Pulmonary artery endothelial cell (primary cell): Measurements from ENCODE around the gene YTHDF1. TPM values are rescaled to one million over a fixed set of nuclear protein-coding genes. Genes with fewer than 3 reads are reported as not detected.
"Not testable (repeated sequence)": the region's sequence is repeated elsewhere in the genome, so short reads cannot be mapped to it uniquely, and the experiment has no call there.

Experiments
- DNase-seq: peaks from one replicate; pipeline ENCODE4 v3.0.0-alpha.2; 2011; ENCODE audit warnings: low read depth, low spot score
- total RNA-seq: library from RNA; depleted of rRNA; stranded (reverse); fragments of >200 nt; gene quantifications from 2 replicates; pipeline ENCODE4 v1.2.3, GENCODE V29; 2014

Gene YTHDF1
- total RNA-seq, result 25.5 and 31.8 TPM in 2 replicates

DNA sequence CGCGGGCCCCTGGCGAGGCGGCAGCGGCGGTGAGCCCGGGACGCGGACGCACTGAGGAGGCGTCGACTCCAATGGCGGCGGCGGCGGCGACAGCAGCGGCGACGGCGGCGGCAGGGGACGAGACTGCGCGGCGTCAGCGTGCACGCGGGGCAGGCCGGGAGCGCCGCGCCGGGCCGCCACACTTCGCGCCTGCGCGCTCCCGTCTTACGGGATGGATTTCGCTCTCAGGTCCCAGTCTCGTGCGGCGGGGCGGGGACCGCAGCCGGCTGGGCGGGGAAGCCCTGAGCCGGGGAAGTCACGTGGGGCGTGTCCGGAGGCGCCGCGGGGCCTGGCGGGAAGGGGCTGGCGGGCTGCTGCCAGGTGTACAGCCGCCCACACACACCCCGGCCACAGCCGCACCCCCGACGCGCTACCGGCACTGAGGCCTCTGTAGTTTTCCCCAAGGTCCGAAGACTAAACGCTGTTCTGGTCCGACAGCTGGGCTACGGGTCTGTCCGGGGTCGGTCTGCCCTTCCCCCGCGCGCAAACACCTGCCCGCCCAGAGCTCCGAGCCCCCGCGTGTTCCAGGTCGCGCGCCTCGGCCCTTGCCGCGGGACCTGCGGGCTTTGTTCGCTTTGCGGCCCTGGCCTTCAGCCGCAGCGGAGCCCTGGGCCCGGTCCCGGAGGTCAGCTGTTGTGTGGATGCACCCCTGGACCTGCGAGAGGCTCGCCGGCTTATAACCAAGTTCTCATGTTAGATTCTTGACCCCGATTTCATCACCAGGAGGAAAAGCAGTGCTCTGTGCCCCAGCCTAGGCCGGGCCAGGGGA is at the start of gene YTHDF1:
Gene YTHDF1, minus strand, starts transcription at position 91 of the 808 bp plus-strand sequence. CDS start 239 bp downstream, outside the sequence.
- DNase-seq, result peak; percentile 67

DNA sequence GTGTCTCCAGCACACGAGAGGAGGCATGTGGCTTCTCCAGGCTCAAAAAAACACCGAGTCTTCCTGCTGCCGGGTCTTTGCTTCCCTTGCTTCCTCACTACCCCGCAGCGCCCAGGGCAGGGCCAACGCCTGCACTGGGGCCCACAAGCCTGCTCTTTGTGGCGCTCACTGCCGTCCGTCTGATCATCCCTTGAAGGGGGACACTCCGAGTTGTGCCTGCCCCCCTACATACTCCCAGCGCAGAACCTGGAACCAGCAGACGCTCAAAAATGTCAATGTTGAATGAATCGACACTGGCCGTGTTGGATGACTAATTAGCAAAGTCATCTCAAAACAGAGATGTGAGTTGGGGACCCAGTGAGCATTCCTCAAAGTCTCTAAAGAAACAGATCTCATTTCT is 48.6 kb upstream of the YTHDF1 start:
- DNase-seq, result no peak

DNA sequence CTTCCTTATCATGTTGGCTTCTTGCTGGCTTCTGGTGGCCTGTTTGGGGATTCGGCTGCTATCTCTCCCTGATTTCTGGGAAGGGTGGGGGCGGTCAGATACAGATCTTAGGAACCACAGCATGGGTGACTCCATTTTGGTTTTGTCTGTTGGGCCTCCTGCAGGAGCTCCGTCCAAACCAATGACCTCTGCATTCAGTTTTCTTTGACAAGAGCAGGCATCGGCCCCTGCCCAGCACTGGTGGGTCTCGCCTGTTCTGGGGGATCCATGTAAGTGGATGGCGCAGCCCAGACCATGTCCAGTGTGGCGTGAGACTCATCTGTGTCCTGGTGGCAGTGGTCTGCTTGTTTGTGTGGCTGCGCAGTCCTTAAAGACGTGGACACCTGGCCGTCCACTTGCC is 48.1 kb upstream of the YTHDF1 start:
- DNase-seq, result no peak

DNA sequence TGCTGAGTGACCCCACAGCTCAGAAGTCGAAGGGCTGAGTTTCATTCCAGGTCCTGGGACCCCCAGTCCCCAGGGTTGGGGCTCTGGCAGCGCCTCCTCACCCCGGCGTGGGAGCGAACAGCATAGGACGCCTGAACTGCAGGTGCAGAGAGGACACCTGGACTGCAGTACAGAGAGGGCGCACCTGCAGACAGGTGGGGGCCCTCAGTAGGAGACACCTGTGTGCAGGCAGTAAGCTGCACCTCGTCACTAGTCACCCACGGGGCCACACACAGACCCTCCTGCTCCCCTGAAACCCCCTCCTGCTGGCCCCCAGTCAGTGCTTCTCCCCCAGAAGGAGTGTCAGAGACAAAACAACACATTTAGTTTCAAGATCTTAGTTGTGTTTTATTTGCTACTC is 46.9 kb upstream of the YTHDF1 start:
- DNase-seq, result no peak

DNA sequence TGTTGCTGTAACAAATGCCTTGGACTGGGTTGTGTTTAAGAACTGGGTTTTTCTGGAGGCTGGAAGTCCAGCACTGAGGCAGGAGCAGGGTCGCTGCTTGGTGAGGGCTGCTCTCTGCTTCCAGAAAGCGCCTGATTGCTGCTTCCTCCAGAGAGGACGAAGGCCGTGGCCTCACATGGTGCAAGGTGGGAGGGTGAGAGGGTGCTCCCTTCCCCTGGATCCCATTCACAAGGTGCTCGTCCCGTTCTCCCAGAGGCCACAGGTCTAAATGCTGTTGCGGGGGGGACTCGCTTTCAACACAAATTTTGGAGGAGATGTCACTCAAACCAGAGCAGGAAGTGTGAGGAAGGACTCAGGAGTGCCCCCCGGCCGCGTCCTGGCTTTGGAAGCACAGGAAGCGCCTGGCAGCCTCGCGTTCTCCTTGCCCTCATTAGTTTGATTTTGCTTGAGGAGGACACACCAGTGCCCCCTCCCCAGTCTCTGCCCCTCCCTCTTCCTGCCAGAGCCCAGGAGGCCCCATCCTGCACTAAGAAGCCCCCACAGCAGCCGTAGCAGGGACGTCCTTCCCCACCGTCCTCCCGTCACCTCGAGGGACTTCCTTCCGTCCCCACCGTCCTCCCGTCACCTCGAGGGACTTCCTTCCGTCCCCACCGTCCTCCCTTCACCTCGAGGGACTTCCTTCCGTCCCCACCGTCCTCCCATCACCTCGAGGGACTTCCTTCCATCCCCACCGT is 46.0 kb upstream of the YTHDF1 start:
- no peak for DNase-seq

DNA sequence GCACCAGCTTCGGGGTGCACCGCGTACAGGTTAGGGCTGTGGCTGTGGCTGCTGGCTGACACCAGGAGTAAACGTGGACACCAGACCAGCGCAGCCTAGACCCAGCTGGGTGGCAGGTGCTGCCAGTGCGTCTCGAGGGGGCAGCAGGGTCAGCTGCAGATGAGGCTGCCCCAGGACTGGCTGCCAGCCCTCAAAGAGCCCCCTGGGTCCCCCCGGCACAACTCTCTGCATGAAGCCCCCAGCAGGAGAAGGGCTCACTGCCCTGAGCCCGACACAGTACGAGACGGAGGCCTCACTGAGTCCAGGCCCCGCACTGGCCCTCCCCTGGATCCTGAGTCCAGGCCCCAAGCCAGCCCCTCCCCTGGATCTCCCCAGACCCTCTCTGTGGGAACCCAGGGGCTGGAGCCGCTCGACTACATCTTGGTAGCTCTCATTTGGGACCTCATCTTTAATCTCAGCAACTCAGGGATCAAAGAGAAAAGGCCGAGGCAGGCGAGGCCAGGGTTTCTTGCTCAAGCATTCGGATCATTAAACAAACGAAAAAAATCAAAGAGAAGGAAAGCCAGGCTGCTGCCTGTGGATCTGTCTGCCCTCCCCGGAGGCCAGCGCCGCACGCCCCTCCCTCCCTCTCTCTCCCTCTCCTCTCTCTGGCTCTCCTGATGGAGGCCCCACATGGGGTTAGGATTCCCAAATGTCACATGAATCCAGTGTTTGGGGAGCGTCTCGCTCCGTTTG is 45.3 kb upstream of the YTHDF1 start:
- no peak for DNase-seq

DNA sequence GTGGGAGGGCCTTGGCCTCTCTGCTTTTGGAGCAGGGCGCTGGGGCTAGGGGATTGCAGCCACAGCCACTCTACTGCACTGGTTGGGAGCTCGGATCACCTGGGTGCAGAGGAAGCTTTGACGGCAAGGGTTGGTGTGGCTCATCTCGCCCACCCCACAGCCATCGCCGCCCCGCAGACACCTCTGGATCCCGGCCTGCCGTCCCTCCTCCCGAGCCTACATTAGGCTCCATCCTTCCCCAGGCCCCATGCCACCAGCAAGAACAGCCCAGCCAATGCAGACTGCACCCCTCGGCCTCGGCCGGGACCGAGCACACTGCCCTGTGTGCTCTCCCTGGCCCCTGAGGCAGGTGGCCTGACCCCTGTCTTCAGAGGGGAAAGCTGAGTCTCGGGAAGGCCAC is 44.6 kb upstream of the YTHDF1 start:
- no peak for DNase-seq

DNA sequence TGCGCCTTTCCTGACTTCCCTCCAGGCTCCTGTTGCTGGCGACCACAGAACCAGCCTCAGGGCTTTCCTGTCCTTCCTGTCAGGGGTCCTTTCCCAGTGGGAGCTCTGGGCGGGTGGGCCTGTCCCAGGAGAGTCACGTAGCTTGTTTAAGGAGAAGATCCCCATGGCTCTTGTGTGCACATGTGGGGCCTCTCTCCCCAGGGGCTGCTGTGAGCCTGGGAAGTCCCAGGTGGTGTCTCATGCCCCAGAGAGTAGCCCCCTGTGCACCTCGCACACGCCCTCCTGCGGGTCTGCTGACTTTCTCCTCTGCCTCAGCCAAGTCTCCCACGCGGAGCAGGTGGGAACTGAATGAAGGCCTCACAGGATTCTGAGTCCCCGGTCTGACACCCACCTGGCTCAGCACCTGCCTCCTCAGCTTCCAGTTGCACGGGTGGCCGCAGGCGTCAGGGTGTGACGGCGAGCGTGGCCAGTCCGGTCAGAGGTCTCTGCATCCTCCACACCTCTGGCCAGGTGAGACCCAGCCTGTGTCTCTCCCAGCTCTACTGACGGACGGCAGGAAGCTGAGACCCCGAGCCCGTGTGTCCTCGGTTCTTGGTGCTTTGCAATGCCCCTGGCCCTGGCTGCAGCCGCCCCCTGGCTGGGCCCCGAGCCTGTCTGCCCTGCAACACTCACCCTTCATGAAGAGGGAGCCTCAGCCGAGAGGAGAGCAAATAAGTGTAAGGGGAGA is 44.0 kb upstream of the YTHDF1 start:
- no peak for DNase-seq

DNA sequence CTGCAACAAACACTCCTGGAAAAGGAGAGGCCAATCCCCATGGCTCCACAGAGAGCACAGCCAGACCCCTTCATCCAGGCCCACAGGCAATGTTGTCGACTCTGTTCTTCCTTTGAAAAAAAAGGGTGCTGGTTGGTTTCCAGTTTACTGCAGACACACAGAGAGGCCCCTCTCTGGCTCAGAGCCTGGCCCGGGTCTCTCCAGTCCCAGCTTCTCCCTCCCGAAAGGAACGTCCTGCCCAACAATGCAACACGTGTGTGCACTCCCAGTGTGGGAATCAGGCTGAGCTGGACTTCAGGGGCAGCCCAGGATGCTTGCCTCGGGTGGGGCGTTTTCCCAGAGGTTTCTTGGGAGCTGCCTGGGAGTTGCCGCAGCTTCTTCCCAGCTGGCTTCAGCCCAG is 42.9 kb upstream of the YTHDF1 start:
- DNase-seq, result no peak

DNA sequence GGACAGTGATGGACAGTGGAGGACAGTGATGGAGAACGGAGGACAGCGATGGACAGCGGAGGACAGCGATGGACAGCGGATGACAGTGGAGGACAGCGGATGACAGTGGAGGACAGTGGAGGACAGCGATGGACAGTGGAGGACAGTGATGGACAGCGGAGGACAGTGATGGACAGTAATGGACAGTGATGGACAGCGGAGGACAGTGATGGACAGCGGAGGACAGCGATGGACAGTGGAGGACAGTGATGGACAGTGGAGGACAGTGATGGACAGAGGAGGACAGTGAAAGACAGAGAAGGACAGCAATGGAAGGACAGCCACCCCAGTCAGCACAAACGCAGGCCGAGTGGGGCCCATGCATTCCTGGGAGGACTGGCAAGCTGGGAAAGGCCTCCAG is 41.7 kb upstream of the YTHDF1 start:
- DNase-seq, result no peak

DNA sequence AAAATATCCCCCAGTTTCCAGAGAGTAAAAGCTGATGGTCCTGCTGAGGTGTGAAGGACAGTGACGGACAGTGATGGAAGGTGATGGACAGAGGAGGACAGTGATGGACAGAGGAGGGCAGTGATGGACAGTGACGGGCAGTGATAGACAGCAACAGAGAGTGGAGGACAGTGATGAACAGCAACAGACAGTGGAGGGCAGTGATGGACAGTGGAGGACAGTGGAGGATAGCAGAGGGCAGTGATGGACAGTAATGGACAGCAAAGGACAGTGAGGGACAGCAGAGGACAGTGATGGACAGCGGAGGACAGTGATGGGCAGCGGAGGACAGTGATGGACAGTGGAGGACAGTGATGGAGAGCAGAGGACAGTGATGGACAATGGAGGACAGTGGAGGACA is 41.0 kb upstream of the YTHDF1 start:
- no peak for DNase-seq

DNA sequence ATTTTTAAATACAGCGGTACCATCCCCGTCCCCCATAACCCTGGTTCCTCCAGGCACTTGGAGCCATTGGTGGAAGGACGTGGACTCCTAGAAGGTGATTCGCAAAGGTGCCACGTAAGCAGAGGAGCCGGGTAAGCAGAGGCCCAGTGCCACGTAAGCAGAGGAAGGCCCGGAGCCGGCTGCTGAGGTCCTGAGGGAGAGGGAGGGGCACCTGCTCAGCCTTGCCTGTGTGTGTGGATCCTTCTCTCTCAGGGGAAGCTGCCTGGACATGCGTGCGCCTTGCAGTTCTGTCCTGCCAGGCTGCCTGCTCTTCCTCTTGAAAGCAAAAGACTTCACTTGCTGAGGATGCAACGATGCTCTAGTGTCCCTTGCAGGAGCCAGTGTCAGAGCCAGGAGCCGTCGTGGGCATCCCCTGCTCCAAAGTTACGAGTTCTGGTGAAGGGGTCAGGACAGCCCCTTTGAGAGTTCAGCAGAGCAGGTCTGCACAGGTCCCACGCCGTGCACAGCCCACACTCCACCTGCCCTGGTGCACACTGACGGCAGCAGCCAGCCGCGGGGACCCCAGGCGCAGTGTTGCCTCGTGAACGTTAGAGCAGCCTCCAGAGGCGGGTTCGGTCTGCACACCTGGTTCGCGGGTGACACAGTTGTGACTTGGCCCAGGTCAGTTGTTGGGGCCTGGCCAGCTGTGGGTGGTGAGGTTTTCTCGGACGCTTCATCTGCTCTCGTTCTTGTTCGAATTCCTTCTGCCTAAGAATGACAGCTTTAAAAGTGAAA is 40.2 kb upstream of the YTHDF1 start:
- no peak for DNase-seq

DNA sequence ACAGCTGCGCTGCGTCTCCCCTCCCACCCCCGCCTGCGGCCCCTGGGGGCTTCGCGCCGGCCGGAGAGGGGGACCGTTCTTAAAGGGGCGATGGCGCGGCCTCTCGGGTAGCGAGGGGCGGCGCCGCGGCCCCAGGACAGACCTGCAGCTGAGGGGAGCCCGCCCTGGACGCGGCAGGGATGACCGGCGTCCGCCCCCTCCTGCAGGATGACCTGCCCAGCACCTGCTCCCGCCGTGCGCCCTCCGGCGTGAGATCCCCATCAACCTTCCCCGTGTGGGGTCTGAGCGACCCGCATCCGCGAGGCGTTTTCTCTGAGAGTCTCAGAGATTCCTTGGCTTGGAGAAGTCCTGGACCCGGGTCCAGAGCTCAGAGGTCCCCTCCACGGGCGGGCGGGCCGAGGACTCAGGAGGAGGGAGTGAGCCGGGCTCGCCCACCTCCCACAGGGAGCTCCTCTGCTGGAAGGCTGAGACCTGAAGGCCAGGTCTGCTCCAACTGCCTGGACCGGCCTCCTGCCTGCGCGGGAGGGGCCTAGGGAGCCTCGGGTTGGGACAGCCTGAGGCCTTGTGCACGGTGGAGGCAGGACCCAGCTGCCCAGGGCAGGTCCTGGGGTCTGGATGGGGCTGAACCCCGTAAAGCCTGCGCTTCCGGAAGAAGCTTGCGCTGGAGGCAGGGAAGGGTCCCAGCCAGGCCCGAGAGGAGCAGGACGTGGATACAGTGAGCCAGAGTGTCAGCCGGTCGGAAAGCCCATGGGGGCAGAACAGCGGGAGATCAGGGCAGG is 38.9 kb upstream of the YTHDF1 start:
- DNase-seq, result no peak

DNA sequence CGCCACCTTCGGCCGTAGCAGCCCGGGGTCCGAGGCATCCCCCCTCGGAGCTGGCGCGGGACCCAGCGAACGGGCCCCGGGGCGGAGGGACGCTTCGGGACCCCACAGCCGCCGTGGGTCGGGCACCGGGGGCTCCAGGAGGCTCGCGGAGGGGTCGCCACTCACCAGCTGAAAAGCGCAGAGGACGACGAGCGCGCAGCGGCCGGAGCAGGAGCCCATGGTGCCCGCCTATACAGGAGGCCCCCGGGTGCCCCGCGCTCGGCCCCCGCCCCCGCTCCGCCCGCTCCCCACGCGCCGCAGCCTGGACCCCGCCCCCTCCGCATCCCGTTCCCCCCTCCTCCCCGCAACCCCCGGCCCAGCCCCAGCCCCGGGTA is 38.3 kb upstream of the YTHDF1 start, which contains the start of gene NKAIN4:
Gene NKAIN4, minus strand, starts transcription at position 232 of the 374 bp plus-strand sequence. Its CDS starts 13 bp downstream, at position 219.
- DNase-seq, result no peak

DNA sequence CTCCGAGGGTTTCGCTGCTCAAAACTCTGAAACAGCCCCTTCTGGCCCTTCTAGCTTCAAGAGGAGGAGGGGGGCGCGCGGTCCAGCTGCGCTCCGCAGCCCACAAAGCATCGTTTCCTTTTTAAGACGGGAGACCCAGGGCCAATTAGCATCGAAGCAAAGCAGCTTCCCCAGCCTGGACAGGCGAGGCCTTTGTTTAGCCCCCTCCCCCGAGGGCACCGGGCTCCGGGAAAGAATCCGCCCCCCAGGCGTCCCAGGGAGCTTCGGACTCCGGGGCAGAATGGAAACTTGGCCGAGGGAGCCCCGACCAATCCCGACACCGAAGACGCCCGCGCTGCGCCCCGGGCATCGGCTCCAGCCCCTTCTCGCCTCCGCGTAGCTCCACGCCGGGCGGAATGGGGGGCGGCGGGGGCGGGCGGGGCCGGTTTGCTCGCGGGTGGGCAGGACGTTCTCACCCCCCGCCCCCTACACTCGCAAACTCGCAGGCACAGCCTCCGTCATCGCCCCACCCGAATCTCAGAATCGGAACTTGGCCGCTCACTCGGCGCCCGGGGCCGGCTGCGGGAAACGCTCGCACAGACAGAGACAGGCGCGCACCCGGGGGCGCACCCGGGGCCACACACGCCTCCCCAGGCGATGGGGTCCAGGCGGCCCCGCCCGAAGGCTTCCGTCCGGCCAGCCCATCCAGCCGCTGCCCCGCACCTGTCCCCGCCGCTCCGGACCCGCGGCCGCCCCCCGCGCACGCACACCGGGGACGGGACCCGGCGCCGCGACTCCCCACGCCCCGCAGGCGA is 37.7 kb upstream of the YTHDF1 start:
- DNase-seq, result no peak

DNA sequence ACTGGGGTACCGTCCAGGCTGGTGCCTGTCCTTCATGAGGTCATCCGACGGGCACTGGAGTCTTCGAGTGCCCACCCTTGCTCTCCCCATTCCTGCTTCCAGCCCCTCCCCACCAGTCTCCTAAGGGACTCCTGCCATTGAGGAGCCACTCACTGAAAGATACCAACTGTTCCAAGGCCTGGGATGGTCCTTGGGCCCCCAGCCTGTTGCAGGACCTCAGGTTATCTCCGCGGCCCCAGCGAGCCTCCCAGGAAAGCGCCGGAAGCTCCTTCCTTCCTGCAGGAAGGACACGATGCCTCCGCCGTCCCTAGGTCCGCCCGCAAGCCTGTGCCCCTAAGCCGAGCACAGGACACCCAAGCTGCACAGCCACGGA is 37.1 kb upstream of the YTHDF1 start:
- DNase-seq, result no peak

DNA sequence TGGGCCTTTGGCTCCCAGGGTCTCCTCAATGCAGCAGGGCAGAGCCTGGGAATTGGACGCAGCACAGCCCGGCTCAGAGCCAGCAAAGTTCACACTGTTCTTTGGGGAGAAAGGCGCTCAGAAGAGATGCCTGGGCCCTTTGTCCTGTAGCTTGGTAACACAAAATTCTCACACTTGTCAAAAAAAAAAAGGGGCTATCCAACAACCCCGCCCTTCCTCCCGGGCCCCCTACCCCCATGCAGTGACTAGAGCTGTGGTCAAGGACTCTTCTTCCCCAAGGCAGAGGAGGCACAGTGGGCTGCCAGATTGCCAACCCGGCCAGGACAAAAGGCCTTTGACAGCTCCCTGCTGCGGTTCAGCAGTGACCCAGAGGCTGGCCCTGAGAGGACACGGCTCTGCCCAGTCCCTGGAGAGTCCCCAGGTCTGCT is 36.4 kb upstream of the YTHDF1 start:
- no peak for DNase-seq

DNA sequence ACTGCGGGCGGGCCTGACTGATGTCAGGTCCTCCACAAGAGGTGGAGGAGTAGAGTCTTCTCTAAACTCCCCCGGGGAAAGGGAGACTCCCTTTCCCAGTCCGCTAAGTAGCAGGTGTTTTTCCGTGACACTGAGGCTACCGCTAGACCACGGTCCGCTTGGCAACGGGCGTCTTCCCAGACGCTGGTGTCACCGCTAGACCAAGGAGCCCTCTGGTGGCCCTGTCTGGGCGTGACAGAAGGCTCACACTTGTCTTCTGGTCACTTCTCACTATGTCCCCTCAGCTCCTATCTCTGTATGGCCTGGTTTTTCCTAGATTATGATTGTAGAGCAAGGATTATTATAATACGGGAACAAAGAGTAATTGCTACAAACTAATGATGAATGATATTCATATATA is 35.4 kb upstream of the YTHDF1 start:
- DNase-seq, result not testable (repeated sequence)

DNA sequence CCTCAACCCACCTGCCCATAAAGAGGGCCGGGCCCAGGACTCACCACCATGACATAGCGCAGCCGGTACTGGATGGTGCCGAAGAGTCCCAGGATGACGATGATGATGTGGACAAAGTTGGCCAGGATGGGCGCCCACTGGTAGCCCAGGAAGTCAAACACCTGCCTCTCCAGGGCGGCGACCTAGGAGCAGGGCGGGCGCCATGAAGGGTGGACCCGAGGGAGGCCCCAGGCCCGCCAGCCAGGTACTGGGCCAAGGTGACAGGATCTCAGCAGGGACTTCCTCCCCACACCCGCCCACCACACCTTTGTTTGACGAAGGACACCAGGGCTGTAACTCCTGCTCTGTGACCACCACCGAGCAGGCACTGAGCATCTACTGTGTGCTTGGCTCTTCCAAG is 34.0 kb upstream of the YTHDF1 start:
- DNase-seq, result no peak
